Skeletal muscle satellite cell (primary cell): Measurements from ENCODE around the gene OR1D2. TPM values are rescaled to one million over a fixed set of nuclear protein-coding genes. Genes with fewer than 3 reads are reported as not detected.
"Not testable (repeated sequence)": the region's sequence is repeated elsewhere in the genome, so short reads cannot be mapped to it uniquely, and the experiment has no call there.

Experiments used
- H3K27me3 ChIP-seq: 2 replicates; pipeline ENCODE4 v1.7.0; 2013; ENCODE audit warnings: low read length; ENCODE audit not compliant: control insufficient read depth, insufficient read depth
- H3K36me3 ChIP-seq: 2 replicates; pipeline ENCODE4 v1.7.0; 2013; ENCODE audit warnings: mild to moderate bottlenecking, control low read depth, low read length; ENCODE audit not compliant: insufficient read depth
- H3K4me1 ChIP-seq: 2 replicates; pipeline ENCODE4 v1.7.0; 2013; ENCODE audit warnings: low read length; ENCODE audit not compliant: control insufficient read depth, insufficient read depth
- H3K4me2 ChIP-seq: 2 replicates; pipeline ENCODE4 v1.7.0; 2013; ENCODE audit warnings: mild to moderate bottlenecking, low read length
- H3K4me3 ChIP-seq: 2 replicates; pipeline ENCODE4 v1.7.0; 2013; ENCODE audit warnings: low read length
- H3K9ac ChIP-seq: 2 replicates; pipeline ENCODE4 v1.7.0; 2013; ENCODE audit warnings: mild to moderate bottlenecking, low read depth, low read length, moderate library complexity
- H3K9me3 ChIP-seq: replicated peaks from 2 replicates; pipeline ENCODE4 v1.7.0; 2013; ENCODE audit warnings: mild to moderate bottlenecking, control low read depth, low read length
- total RNA-seq: library from RNA; depleted of rRNA; stranded (reverse); fragments of >200 nt; gene quantifications from 2 replicates; pipeline ENCODE4 v1.2.3, GENCODE V29; 2012; rRNA removed

Gene OR1D2, protein sequence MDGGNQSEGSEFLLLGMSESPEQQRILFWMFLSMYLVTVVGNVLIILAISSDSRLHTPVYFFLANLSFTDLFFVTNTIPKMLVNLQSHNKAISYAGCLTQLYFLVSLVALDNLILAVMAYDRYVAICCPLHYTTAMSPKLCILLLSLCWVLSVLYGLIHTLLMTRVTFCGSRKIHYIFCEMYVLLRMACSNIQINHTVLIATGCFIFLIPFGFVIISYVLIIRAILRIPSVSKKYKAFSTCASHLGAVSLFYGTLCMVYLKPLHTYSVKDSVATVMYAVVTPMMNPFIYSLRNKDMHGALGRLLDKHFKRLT
- not detected in 2 replicates for total RNA-seq

DNA sequence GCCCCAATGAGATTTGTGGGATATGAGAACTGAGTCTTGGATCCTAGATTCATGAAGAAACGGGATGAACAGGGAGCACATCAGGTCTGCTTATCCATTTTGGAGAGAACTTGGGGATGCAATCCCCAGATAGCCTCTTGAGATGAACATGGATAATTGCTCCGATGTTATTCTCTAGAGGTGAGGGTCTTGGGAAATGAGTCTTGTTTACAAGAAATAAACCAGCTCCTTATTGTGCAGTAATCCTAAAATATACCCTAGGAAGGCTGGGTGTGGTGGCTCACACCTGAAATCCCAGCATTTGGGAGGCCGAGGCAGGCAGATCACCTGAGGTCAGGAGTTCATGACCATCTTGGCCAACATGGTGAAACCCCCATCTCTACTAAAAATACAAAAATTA lies at the start of gene OR1D2:
OR1D2 (minus strand) TSS at position 101 of the 400 bp plus-strand sequence. CDS start 11,426 bp downstream, outside the sequence.
- no peaks in the 10 kb centered on the region for H3K9me3 ChIP-seq
- H3K36me3 ChIP-seq: no peaks in the 10 kb centered on the region
- H3K9ac ChIP-seq: no peak within 1 kb of the TSS
- no peak within 1 kb of the TSS for H3K4me2 ChIP-seq
- H3K4me1 ChIP-seq: no peaks in the 10 kb centered on the region
- no peak within 1 kb of the TSS for H3K4me3 ChIP-seq
- H3K27me3 ChIP-seq: no peaks in the 10 kb centered on the region

DNA sequence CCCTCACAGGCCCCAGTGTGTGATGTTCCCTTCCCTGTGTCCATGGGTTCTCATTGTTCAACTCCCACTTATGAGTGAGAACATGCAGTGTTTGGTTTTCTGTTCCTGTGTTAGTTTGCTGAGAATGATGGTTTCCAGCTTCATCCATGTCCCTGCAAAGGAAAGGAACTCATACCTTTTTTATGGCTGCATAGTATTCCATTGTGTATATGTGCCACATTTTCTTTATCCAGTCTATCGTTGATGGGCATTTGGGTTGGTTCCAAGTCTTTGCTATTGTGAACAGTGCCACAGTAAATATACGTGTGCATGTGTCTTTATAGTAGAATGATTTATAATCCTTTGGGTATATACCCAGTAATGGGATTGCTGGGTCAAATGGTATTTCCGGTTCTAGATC lies 33.3 kb upstream of the OR1D2 start:
- H3K27me3 ChIP-seq, H3K4me1 ChIP-seq, H3K4me2 ChIP-seq, H3K9me3 ChIP-seq, H3K9ac ChIP-seq, H3K36me3 ChIP-seq, H3K4me3 ChIP-seq: not testable (repeated sequence)

- H3K27me3 ChIP-seq: no peaks in the 10 kb centered on the region
- no peak within 1 kb of the TSS for H3K9ac ChIP-seq
- no peaks in the 10 kb centered on the region for H3K9me3 ChIP-seq
- H3K4me1 ChIP-seq: no peaks in the 10 kb centered on the region
- H3K36me3 ChIP-seq: no peaks in the 10 kb centered on the region
- H3K4me3 ChIP-seq: no peak within 1 kb of the TSS
- no peak within 1 kb of the TSS for H3K4me2 ChIP-seq
These were observed 23.2 kb upstream of the OR1D2 start, which contains the start of gene OR1G1 for GRCh38 chr17:3127451-3127850. TSS of gene OR1G1 (minus strand) at chr17:3127551. CDS start at chr17:3127551, 0 bp downstream.

DNA sequence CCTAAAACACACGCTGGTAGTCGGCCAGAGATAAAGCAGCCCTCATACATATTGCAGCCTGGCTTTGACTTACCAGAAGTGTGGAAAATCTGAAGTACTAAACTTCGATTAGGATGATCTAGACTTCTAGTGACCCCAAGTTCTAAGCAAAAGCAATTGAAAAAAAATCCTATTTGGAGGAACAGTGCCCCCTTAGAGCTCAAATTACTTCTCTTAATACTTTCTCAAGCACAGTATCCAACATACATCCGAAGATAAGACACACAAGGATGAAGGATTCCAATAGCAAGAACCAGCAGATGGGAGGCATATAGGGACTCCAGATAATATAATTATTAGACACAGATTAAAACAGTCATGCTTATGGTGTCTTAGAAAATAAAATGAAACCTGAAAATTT lies 30.4 kb downstream of the OR1D2 start:
- H3K4me2 ChIP-seq: not testable (repeated sequence)

GRCh38 chr17:3065192-3065591 lies 39.0 kb downstream of the OR1D2 start:
- H3K4me2 ChIP-seq, H3K4me3 ChIP-seq, H3K9me3 ChIP-seq, H3K4me1 ChIP-seq, H3K27me3 ChIP-seq, H3K36me3 ChIP-seq, H3K9ac ChIP-seq: not testable (repeated sequence)

More for the DNA sequence above, 30.4 kb downstream of the OR1D2 start:
- H3K9ac ChIP-seq, H3K4me1 ChIP-seq, H3K27me3 ChIP-seq, H3K4me3 ChIP-seq, H3K36me3 ChIP-seq, H3K9me3 ChIP-seq: not testable (repeated sequence)

- H3K36me3 ChIP-seq: not testable (repeated sequence)
These were observed 40.7 kb downstream of the OR1D2 start, which contains the start of gene OR1D5 for GRCh38 chr17:3063507-3063906. TSS of gene OR1D5 (minus strand) at chr17:3063607. CDS start at chr17:3063607, 0 bp downstream.

GRCh38 chr17:3062824-3063377 lies 41.3 kb downstream of the OR1D2 start:
- not testable (repeated sequence) for H3K27me3 ChIP-seq, H3K4me2 ChIP-seq, H3K9me3 ChIP-seq, H3K4me1 ChIP-seq, H3K4me3 ChIP-seq, H3K9ac ChIP-seq, H3K36me3 ChIP-seq

More at GRCh38 chr17:3063507-3063906, 40.7 kb downstream of the OR1D2 start, which contains the start of gene OR1D5:
- H3K4me1 ChIP-seq, H3K4me2 ChIP-seq, H3K4me3 ChIP-seq, H3K9ac ChIP-seq, H3K9me3 ChIP-seq, H3K27me3 ChIP-seq: not testable (repeated sequence)

DNA sequence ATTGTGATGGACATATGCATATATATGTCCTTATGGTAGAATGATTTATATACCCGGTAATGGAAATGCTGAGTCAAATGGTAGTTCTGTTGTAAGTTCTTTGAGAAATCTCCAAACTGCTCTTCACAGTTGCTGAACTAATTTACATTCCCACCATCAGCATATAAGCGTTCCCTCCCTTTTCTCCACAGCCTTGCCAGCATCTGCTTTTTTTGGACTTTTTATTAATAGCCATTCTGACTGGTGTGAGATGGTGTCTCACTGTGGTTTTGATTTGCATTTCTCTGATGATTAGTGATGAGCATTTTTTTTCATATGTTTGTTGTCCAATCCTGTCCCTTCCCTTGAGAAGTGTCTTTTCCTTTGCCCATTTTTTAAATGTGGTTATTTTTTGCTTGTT lies 49.4 kb downstream of the OR1D2 start:
- H3K27me3 ChIP-seq, H3K4me1 ChIP-seq, H3K36me3 ChIP-seq, H3K9ac ChIP-seq, H3K4me3 ChIP-seq, H3K4me2 ChIP-seq, H3K9me3 ChIP-seq: not testable (repeated sequence)

DNA sequence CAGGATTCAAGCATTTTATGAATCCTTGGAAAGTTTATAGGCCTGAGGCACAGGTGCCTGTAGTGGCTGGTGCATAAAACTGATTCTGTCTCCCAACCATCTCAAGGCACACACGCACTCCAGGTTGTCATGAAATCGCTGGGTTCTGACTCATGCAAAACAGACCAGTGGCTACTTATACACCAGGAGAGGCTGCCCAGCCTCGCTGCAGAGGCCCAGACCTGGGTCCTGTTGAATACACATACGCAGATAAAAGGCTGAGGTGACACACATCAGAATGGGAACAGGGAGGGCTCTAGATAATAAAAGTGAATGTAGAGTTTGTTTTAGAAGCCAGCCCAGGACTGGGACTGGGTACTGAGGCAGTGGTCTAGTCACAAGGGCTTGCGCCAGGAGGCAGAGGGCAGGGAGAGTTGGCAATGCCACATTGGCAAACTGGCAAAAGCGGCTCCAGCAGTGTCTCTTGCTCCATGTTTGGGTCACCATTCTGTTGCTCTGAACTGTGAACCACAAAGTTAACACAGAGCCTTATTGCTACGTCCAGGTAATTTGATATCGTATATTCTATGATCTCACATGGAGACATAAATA lies 54.4 kb downstream of the OR1D2 start:
- H3K27me3 ChIP-seq: no peaks in the 10 kb centered on the region
- H3K4me1 ChIP-seq: peaks cover 4% of the 10 kb centered on the region
- no peaks in the 10 kb centered on the region for H3K36me3 ChIP-seq
- H3K4me2 ChIP-seq: peak overlapping the region; percentile 94
- no peak overlapping the region for H3K9ac ChIP-seq
- H3K9me3 ChIP-seq: no peaks in the 10 kb centered on the region
- H3K4me3 ChIP-seq: peak overlapping the region; percentile 84

- Histone ChIP-seq H3K4me1 (peaks cover 4% of the 10 kb centered on the region), H3K4me2 (peak overlapping the region; percentile 94), H3K36me3 (no peaks in the 10 kb centered on the region), H3K9me3 (no peaks in the 10 kb centered on the region), H3K4me3 (peak overlapping the region; percentile 84), H3K27me3 (no peaks in the 10 kb centered on the region), H3K9ac (peak overlapping the region; percentile 74)
These were observed 55.3 kb downstream of the OR1D2 start for GRCh38 chr17:3048727-3049471.

GRCh38 chr17:3046753-3047152 lies 57.5 kb downstream of the OR1D2 start:
- Histone ChIP-seq H3K9me3 (no peaks in the 10 kb centered on the region), H3K36me3 (no peaks in the 10 kb centered on the region), H3K27me3 (no peaks in the 10 kb centered on the region), H3K4me1 (peaks cover 4% of the 10 kb centered on the region), H3K9ac (no peak overlapping the region), H3K4me3 (no peak overlapping the region), H3K4me2 (no peak overlapping the region)
